ENCODE data around the gene FAM83G.
"Not testable (repeated sequence)": the region's sequence is repeated elsewhere in the genome, so short reads cannot be mapped to it uniquely, and the experiment has no call there.

FAM83G gene

GRCh38 chr17:19004421-19005136 lies at the start of gene FAM83G:
FAM83G (minus strand) TSS chr17:19004764; CDS start chr17:19004041, 723 bp downstream.
- no peak for DNase-seq (ENCODE audit: low read depth in 2 of 2)

- not testable (repeated sequence) for DNase-seq (ENCODE audit: low read depth in 2 of 2)
These were observed 44.3 kb upstream of the FAM83G start for GRCh38 chr17:19048826-19049225.

DNA sequence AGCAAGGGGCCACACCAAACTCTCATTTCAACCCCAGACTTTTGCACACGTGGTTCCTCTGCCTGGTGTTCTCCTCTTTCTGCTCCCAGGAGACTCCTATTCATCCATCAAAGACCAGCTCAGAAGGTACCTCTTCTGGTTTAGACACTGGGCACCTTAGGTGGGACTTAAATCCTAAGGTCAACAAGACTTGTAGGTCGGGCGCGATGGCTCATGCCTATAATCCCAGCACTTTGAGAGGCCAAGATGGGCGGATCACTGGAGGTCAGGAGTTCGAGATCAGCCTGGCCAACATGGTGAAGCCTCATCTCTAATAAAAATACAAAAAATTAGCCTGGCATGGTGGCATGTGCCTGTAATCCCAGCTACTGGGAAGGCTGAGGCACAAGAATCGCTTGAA lies 42.9 kb upstream of the FAM83G start:
- not testable (repeated sequence) for DNase-seq (ENCODE audit: low read depth in 2 of 2)

GRCh38 chr17:19046782-19047375 lies 42.3 kb upstream of the FAM83G start, which contains the start of gene GRAP:
GRAP (minus strand) TSS chr17:19046957; CDS start chr17:19046926, 31 bp downstream.
- DNase-seq (ENCODE audit: low read depth in 2 of 2): not testable (repeated sequence)

GRCh38 chr17:19044643-19045042 lies 40.1 kb upstream of the FAM83G start:
- not testable (repeated sequence) for DNase-seq (ENCODE audit: low read depth in 2 of 2)

GRCh38 chr17:19043032-19043431 lies 38.5 kb upstream of the FAM83G start:
- DNase-seq (ENCODE audit: low read depth in 2 of 2): not testable (repeated sequence)

DNA sequence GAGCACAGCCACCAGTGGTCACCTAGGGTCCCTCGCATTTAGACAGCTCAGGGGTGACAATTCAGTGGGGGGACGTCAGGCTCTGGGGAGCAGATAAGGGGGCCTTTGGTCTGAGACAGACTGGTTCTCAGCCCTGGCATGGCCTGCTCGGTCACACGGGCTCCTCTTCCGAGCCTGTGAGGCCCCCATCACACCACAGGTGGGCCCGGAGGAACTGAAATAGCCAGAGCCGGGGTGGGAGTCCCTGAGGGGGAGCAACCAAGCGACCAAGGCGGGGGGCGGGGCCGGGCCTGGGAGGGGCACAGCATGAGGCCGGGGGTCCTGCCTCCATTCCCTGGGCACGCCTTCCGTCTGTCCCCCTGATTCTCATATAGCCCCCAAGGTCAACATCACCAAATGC lies 37.8 kb upstream of the FAM83G start:
- DNase-seq (ENCODE audit: low read depth in 2 of 2): not testable (repeated sequence)

DNA sequence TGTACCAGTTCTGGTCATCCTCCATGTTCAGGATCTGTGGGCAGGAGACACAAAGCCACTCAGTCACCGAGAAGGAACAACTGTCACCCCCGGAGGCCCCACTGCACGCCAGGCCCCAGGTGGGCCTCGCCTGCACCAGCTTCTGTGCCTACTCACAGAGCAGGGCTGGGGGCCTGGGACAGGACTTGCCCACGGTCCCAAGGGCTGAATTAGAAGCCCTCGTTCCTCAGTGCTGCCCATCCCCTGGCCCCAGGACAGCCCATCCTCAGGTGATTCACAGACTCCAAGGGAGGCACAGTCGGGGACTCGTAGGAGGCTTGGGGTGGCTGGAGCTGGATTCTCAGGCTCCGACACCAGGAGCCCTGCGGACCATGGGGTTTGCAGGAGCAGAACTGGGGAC lies 37.3 kb upstream of the FAM83G start:
- not testable (repeated sequence) for DNase-seq (ENCODE audit: low read depth in 2 of 2)

DNA sequence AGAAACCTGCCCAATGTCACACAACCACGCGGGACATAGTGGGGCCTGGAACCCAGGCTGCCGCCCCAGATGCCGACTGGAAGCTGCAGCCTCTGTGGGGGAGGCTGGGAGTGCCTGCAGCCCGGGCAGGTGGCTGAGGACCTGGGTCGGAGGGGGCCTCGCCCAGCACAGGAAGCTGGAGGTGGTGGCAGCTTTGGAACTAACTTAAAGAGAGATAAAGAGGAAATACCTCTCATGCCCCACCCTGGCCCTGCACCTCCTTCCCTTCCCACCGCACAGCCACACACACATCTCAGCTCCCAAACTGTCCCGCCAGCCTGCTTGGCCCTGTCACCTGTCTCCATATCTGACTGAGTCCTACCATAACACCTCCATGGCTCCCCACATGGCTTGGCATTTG lies 35.8 kb upstream of the FAM83G start:
- not testable (repeated sequence) for DNase-seq (ENCODE audit: low read depth in 2 of 2)

DNA sequence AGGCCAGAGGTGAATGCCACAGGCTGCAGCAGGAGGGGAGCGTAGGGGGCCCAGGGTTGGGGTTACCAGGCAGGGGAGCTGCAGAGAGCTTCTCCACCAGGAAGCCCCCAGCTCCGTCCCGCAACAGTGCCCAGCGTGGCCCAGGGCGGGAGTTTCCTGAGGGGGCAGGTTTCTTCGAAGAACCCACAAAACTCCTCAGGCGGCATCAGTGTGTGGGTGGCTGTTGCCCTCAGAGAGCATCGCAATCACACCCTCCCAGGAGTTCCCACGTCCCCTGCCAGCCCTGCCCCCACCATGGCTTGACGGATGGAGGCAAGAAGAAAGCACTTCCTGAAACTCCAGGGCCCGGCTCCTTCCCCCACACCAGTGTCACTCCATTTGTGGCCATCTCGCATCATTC lies 34.2 kb upstream of the FAM83G start:
- DNase-seq (ENCODE audit: low read depth in 2 of 2): not testable (repeated sequence)

DNA sequence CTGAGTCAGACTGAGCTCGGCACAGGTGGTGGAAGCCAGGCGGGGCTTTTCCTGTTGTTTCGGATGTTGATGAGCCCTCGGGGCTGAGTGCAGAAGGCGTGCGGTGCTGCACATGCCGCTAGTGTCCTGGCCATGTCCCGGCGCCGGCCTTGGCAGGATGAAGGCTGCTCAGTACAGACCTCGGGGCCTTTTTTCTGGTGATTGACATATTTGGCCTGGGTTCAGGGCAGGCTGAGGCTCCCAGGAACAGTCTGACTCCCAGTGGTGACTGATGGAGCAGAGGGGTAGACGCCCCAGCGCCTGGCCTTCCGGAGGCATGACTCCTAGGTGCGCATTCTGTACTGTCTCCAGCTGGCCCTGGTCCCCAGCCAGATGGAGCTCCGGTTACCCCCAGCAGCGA lies 33.4 kb upstream of the FAM83G start:
- DNase-seq (ENCODE audit: low read depth in 2 of 2): not testable (repeated sequence)

GRCh38 chr17:19037547-19037946 lies 33.0 kb upstream of the FAM83G start:
- DNase-seq (ENCODE audit: low read depth in 2 of 2): not testable (repeated sequence)

GRCh38 chr17:19036186-19036585 lies 31.6 kb upstream of the FAM83G start:
- not testable (repeated sequence) for DNase-seq (ENCODE audit: low read depth in 2 of 2)

- DNase-seq (ENCODE audit: low read depth in 2 of 2): not testable (repeated sequence)
These were observed 27.9 kb upstream of the FAM83G start for GRCh38 chr17:19032377-19032988.

DNA sequence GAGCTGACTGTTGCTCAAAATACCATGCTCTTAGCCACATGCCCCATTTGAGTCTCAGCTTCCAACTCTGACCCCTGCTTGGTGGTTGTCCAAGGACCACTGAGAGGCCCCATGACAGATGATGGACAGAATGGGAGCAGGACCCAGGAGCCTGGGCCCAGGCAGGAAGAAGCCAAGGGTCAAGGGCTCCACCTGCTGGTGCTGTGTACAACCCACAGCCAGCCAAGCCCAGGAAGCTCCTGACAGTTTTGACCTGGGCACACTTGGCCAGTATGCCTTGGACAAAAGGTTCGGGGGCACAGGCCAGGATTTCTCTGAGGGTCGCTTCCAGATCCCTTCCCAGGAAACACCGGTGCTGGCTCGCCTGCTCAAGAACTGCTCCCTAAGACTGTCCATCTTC lies 27.2 kb upstream of the FAM83G start:
- DNase-seq (ENCODE audit: low read depth in 2 of 2): not testable (repeated sequence)

- not testable (repeated sequence) for DNase-seq (ENCODE audit: low read depth in 2 of 2)
These were observed 26.3 kb upstream of the FAM83G start for GRCh38 chr17:19030771-19031449.

- not testable (repeated sequence) for DNase-seq (ENCODE audit: low read depth in 2 of 2)
These were observed 25.2 kb upstream of the FAM83G start for GRCh38 chr17:19029740-19030139.

DNA sequence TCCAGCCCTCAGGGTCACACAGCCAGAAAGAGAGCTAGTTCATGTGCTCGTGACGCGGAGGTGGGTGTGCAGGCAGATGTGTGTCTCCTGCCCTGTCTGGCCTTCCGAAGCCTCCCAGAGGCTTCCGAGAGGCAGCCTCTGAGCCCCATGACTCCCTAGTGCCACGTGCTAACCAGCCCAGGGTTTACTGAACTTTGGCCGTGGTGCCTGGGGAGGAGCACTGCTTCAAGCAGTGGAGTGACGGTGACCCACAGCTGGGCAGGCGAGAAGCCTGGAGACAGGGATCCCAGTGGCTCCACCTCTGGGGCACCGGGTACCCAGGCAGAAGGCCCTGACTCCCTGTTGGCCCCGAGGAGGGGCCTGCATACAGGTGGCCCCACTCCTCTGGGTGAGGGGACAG lies 24.1 kb upstream of the FAM83G start:
- DNase-seq (ENCODE audit: low read depth in 2 of 2): not testable (repeated sequence)

DNA sequence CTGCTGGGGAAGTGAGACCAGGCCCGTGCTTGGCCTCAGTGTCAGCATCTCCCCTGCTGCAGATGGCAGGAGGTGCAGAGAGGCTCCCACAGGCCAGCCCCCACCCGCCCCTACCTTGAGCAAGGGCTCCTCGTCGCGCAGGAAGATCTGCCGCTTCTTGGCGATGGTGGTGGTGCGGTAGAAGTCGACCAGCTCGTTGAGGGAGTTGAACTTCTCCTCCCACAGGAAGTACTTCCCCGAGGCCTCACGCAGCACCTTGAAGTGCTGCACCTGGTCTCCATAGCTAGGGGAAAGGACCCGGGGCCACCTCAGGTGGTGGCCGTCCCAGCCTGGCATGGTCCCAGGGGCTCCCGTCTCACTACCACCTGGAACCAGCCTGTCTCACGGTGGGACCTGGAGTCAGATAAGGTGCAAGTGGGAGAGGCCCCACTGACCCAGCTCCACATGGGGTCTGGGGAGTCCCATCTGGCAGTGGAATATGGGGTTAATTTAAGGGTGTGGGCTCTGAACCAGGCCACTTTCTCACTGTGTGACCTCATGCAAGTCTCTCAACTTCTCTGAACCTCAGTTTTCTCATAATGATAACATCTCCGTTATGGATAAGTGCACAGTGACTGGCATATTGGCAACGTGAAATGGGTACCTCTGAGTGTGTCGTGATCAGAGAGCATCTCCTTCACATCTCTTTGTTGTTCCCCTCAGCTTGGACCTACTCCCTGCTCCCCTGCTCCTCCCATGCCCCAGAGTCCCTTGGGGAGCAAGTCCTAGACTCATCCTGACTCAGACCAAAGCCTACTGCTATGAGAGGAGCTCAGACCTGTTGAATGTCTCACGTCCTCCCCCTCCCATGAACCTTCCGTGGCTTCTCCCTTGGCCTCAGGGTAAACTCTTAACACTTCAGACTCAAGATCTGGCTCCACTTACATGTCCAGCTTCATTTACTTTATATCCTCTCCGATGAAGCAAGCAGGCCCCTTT lies 19.8 kb upstream of the FAM83G start:
- no peak for DNase-seq (ENCODE audit: low read depth in 2 of 2)

DNA sequence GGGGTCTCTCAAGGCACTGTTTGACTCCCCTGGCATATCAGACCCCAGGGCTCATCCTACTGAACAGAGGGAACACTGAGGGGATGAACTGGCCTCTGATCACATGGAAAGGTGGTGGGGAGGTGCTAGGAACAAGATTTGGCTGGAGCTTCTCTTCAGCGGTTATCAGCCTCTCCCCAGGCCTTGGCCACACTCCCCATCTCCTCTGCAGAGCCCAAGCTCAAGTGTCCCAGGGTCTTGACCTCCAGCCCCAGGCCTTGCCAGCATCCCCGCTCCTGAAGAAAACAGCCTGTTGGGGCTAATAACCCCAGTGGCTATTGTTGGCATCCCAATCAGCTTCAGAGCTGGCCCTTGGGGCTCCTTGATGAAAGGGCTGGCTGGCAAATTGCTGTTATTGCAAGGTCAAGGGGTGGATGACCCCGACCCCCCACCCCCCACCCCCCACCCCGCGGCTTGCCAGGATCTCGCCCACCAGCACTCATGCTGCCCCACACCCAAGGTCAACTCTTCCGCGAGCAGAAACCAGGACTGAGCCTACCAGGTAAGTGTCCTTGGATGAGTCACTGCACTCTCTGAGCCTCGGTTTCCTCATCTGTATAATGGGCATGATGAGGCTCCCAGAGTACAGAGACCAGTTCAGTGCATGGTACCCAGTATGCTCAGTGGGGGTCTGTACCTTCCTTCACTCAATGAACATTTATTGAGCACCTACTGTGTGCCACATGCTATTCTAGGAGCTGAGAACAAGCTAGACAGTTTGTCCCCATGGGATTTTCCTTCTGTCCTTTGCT lies 18.8 kb upstream of the FAM83G start:
- DNase-seq (ENCODE audit: low read depth in 2 of 2): no peak
